ENCODE results near the gene AJAP1. TPM values are rescaled to one million over a fixed set of nuclear protein-coding genes. Genes with fewer than 3 reads are reported as not detected.

AJAP1 gene
- total and polyA plus RNA-seq, 2 of the 8 experiments (the other 6 are each of a cell fraction or from before 2014, with no cell fraction given): 1.9 to 6.2 TPM

GRCh38 chr1:4698911-4699310 is 44.5 kb downstream of the AJAP1 start:
- Histone ChIP-seq H2BK5ac (ENCODE audit: low read depth, low read length) (no peak overlapping the region), H4K8ac (ENCODE audit: extremely low read depth, insufficient read depth, low read length) (no peak overlapping the region), H2BK20ac (ENCODE audit: low read length) (no peak overlapping the region), H3K4me2 (ENCODE audit: insufficient read depth in 1 of 2, low read depth in 2 of 2, low read length in 2 of 2) (no peak overlapping the region), H3K4me1 (replicated peaks in 1 of 4; ENCODE audit: control insufficient read depth in 3 of 4, insufficient read depth in 4 of 4, low read length in 3 of 4) (no peaks in the 10 kb centered on the region; a peak in 1 of 7 replicates), H3K14ac (ENCODE audit: insufficient read length) (no peak overlapping the region), H2BK15ac (ENCODE audit: low read length) (no peak overlapping the region), H3K4me3 (ENCODE audit: extremely low read depth in 1 of 4, insufficient read depth in 2 of 4, low read depth in 3 of 4, low read length in 4 of 4) (no peak overlapping the region), H3K9ac (replicated peaks in 1 of 4; ENCODE audit: extremely low read depth in 1 of 4, low read depth in 3 of 4, low read length in 3 of 4) (no peak overlapping the region), H3K79me2 (ENCODE audit: control insufficient read depth in 1 of 2, insufficient read depth in 2 of 2, low read length in 2 of 2) (no peaks in the 10 kb centered on the region; a peak in 1 of 4 replicates), H4K20me1 (replicated peaks in 1 of 2; ENCODE audit: control insufficient read depth in 1 of 2, insufficient read depth in 2 of 2, low read length in 2 of 2) (peaks cover 0 to 13% of the 10 kb centered on the region in 2 experiments), H3K18ac (ENCODE audit: extremely low read depth, low read length) (no peak overlapping the region), H3K27me3 (replicated peaks in 1 of 4; ENCODE audit: control insufficient read depth in 3 of 4, extremely low read depth in 1 of 4, insufficient read depth in 3 of 4, low read length in 3 of 4) (no peaks in the 10 kb centered on the region), H3K36me3 (ENCODE audit: control insufficient read depth in 2 of 4, insufficient read depth in 4 of 4, low read length in 3 of 4) (no peaks in the 10 kb centered on the region), H4K5ac (ENCODE audit: insufficient read length, low read depth, low read length) (no peak overlapping the region), H2AFZ (ENCODE audit: low read length) (no peak overlapping the region), H2BK12ac (ENCODE audit: low read depth, low read length) (no peak overlapping the region), H3K56ac (replicated peaks; ENCODE audit: insufficient read length, low read depth, low read length) (no peak overlapping the region), H3K79me1 (ENCODE audit: low read depth, low read length) (peaks cover 6% of the 10 kb centered on the region), H3K27ac (ENCODE audit: low read depth, low read length) (no peak overlapping the region), H3K4ac (replicated peaks; ENCODE audit: insufficient read length, low read depth, low read length) (no peak overlapping the region), H3K23me2 (ENCODE audit: low read depth, low read length) (no peaks in the 10 kb centered on the region), H3K23ac (ENCODE audit: insufficient read length) (no peak overlapping the region), H4K91ac (replicated peaks; ENCODE audit: insufficient read length, low read length) (no peak overlapping the region), H3K9me3 (ENCODE audit: insufficient read depth in 2 of 2, low read depth in 1 of 2, low read length in 1 of 2) (no peaks in the 10 kb centered on the region), H2BK120ac (replicated peaks; ENCODE audit: low read depth, low read length) (no peak overlapping the region), H2AK5ac (ENCODE audit: low read depth, low read length) (no peak overlapping the region)
- no peak for FAIRE-seq
- TF ChIP-seq POLR2AphosphoS5 (IDR thresholded peaks at IDR 0.05; ENCODE audit: low read depth, low read length) (no peak), BACH1 (IDR thresholded peaks at IDR 0.05; ENCODE audit: low read length) (no peak), SIRT6 (IDR thresholded peaks at IDR 0.05; ENCODE audit: low read length) (no peak), SIX5 (IDR thresholded peaks at IDR 0.05; ENCODE audit: low read depth, low read length) (no peak), NANOG (IDR thresholded peaks at IDR 0.05; ENCODE audit: insufficient read depth, low read depth, low read length, poor library complexity, severe bottlenecking) (no peak), USF2 (IDR thresholded peaks at IDR 0.05; ENCODE audit: low read length) (no peak), RAD21 (IDR thresholded peaks at IDR 0.05 in 1 of 2, conservative IDR thresholded peaks at IDR 0.05 in 1 of 2; ENCODE audit: low read depth in 2 of 2, low read length in 2 of 2) (no peak), CBX5 (IDR thresholded peaks at IDR 0.05; ENCODE audit: low read depth, low read length) (no peak), EP300 (IDR thresholded peaks at IDR 0.05; ENCODE audit: borderline replicate concordance in 1 of 2, low read depth in 2 of 2, low read length in 2 of 2) (no peak)
- no peak for DNase-seq (ENCODE audit: low read depth in 1 of 2, low spot score in 2 of 2)
- whole genome bisulfite sequencing, 2 experiments (ENCODE audit: extremely low coverage in 1 of 2, insufficient coverage in 1 of 2, insufficient read length in 1 of 2, insufficient replicate concordance in 2 of 2, low coverage in 1 of 2, low lambda C conversion rate in 2 of 2, missing lambda C conversion rate in 1 of 2): 90% methylated on average over 8 of the region's 8 CpGs; no CpG with 5 or more reads in 1 of the 2 experiments
- ChIA-PET CTCF (ENCODE audit: partially characterized antibody) (interaction anchor here (1.1 to 2.4 kb wide), 5 partner anchors 9 to 47 kb away, joined by 3 to 15 read pairs (median 3); no protein-coding TSS in a partner anchor), POLR2A (ENCODE audit: partially characterized antibody) (interaction anchor here (1.3 kb wide), 1 partner anchor 12 kb away, joined by 3 read pairs; no protein-coding TSS in a partner anchor)

Measured in H1 (cell line).